Measurements from ENCODE around the gene SMAD7.

DNA sequence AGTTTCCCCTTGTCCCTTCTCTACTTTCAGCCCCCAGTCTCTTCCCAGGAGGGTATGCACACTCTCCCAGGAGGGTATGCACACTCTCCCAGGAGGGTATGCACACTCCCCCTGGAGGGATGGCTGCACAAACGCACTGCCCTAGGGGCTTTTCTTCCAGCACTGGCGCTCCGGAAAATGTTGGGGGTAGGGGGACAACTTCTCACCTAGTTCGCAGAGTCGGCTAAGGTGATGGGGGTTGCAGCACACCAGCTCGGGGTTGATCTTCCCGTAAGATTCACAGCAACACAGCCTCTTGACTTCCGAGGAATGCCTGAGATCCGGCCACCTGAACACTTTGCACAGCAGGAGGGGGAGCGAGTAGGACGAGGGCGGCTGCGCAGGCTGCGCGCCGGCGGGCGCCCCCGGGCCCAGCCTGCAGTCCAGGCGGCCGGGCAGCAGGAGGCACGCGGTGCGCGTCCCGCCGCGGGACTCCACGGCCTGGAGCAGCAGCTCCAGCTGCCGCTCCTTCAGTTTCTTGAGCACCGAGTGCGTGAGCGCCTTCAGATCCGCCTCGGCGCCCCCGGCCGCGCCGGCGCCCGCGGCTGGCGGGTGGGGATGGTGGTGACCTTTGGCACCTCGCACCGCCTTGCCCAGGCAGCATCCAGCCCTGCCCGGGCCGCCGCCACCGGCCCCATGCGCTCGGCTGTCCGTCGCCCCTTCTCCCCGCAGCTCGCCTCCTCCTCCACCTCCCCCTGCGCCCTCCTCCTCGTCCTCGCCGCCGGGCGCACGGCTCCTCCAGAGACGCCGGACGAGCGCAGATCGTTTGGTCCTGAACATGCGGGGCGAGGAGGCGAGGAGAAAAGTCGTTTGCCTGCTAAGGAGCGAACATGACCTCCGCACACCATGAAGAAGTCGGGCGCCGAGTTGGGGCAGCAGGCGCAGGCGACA, 894 bp downstream of the SMAD7 start:
- TF ChIP-seq, protein P1, sequence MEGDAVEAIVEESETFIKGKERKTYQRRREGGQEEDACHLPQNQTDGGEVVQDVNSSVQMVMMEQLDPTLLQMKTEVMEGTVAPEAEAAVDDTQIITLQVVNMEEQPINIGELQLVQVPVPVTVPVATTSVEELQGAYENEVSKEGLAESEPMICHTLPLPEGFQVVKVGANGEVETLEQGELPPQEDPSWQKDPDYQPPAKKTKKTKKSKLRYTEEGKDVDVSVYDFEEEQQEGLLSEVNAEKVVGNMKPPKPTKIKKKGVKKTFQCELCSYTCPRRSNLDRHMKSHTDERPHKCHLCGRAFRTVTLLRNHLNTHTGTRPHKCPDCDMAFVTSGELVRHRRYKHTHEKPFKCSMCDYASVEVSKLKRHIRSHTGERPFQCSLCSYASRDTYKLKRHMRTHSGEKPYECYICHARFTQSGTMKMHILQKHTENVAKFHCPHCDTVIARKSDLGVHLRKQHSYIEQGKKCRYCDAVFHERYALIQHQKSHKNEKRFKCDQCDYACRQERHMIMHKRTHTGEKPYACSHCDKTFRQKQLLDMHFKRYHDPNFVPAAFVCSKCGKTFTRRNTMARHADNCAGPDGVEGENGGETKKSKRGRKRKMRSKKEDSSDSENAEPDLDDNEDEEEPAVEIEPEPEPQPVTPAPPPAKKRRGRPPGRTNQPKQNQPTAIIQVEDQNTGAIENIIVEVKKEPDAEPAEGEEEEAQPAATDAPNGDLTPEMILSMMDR (conservative IDR thresholded peaks at IDR 0.05), result no peak
- TF ChIP-seq EZH2 (IDR thresholded peaks at IDR 0.05; ENCODE audit: low read depth), result no peak
